22Rv1 (cell line): ENCODE measurements around the gene MACC1.

Source experiments
- ZFX ChIP-seq: fragments of 450-650 bp; IDR thresholded peaks from 2 replicates; pipeline ENCODE4 v1.6.1; 2017; ENCODE audit warnings: antibody characterized with exemption, borderline replicate concordance
- TF ChIP-seq, protein P1 (sequence below): fragments of 450-650 bp; IDR thresholded peaks from 2 replicates; pipeline ENCODE4 v1.5.1; 2017; ENCODE audit warnings: mild to moderate bottlenecking

DNA sequence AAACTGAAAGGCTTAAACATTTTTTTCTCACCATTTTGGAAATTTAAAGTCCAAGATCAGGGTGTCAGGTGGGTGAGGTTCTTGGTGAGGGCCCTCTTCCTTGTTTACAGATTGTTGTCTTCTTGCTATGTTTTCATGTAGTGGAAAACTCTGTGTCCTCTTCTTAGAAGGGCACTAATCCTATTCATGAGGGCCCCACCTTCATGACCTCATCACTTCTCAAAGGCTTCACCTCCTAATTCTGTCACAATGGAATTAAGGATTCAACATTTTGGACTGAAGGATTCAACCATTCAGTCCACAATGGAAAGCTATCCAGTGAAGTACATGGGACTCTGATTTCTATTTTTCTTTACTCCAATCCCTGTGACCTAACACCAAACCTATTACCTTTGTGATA lies 27.3 kb downstream of the MACC1 start:
- TF ChIP-seq, protein P1, sequence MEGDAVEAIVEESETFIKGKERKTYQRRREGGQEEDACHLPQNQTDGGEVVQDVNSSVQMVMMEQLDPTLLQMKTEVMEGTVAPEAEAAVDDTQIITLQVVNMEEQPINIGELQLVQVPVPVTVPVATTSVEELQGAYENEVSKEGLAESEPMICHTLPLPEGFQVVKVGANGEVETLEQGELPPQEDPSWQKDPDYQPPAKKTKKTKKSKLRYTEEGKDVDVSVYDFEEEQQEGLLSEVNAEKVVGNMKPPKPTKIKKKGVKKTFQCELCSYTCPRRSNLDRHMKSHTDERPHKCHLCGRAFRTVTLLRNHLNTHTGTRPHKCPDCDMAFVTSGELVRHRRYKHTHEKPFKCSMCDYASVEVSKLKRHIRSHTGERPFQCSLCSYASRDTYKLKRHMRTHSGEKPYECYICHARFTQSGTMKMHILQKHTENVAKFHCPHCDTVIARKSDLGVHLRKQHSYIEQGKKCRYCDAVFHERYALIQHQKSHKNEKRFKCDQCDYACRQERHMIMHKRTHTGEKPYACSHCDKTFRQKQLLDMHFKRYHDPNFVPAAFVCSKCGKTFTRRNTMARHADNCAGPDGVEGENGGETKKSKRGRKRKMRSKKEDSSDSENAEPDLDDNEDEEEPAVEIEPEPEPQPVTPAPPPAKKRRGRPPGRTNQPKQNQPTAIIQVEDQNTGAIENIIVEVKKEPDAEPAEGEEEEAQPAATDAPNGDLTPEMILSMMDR: no peak
- TF ChIP-seq ZFX: no peak
